Liver (tissue), 9 donors: ENCODE measurements around the gene ASCC1. TPM values are rescaled to one million over a fixed set of nuclear protein-coding genes. Genes with fewer than 3 reads are reported as not detected.

Experiments
- DNase-seq: peaks from one replicate; pipeline ENCODE4 v3.0.0-alpha.2; 2017; ENCODE audit warnings: low spot score
- H3K27ac ChIP-seq, 2 donors: one replicate each; pipeline ENCODE4 v1.7.0; 2013; ENCODE audit warnings: inconsistent platforms in 2 of 2, low read length in 2 of 2, control low read depth in 1 of 2, low read depth in 1 of 2, mild to moderate bottlenecking in 1 of 2
- H3K27me3 ChIP-seq, 4 donors: one replicate each; pipeline versions ENCODE4 v1.6.1 to v1.7.0; 2013; ENCODE audit warnings: low read length in 3 of 4, inconsistent platforms in 1 of 4, mild to moderate bottlenecking in 1 of 4, moderate library complexity in 1 of 4; ENCODE audit not compliant: control insufficient read depth in 4 of 4, insufficient read depth in 4 of 4
- H3K36me3 ChIP-seq, 4 donors: one replicate each; pipeline versions ENCODE4 v1.6.1 to v1.7.0; 2013; ENCODE audit warnings: low read length in 3 of 4, mild to moderate bottlenecking in 3 of 4, low read depth in 1 of 4, moderate library complexity in 1 of 4; ENCODE audit not compliant: control insufficient read depth in 4 of 4, insufficient read depth in 3 of 4
- H3K4me1 ChIP-seq, 4 donors: one replicate each; pipeline versions ENCODE4 v1.6.1 to v1.7.0; 2013; ENCODE audit warnings: low read length in 3 of 4, mild to moderate bottlenecking in 3 of 4, moderate library complexity in 1 of 4; ENCODE audit not compliant: control insufficient read depth in 4 of 4, insufficient read depth in 4 of 4
- H3K4me3 ChIP-seq, 3 donors: one replicate each; pipeline versions ENCODE4 v1.6.1 to v1.7.0; 2013; ENCODE audit warnings: low read length in 3 of 3, control low read depth in 1 of 3, low read depth in 1 of 3, mild to moderate bottlenecking in 1 of 3
- H3K9ac ChIP-seq, 2 donors: one replicate each; pipeline ENCODE4 v1.7.0; 2013; ENCODE audit warnings: low read length in 2 of 2, mild to moderate bottlenecking in 2 of 2, moderate library complexity in 2 of 2, control low read depth in 1 of 2, low read depth in 1 of 2
- H3K9me3 ChIP-seq, 4 donors: one replicate each; pipeline versions ENCODE4 v1.6.1 to v1.7.0; 2013; ENCODE audit warnings: low read length in 3 of 4; ENCODE audit not compliant: control insufficient read depth in 4 of 4
- ATF3 ChIP-seq: IDR thresholded peaks from 2 replicates; pipeline ENCODE4 v1.6.1; 2016; ENCODE audit warnings: antibody characterized with exemption
- CTCF ChIP-seq: fragments of 150-350 bp; IDR thresholded peaks from 2 replicates; pipeline ENCODE4 v1.5.1; 2017; ENCODE audit warnings: improper control_type of control experiment, low read depth, low read length; ENCODE audit not compliant: missing input control
- EGR1 ChIP-seq, 2 donors: IDR thresholded peaks; 2 replicates each; pipeline ENCODE4 v1.6.1; 2016 to 2018; ENCODE audit warnings: antibody characterized with exemption in 2 of 2, low read depth in 2 of 2
- FOXA1 ChIP-seq: IDR thresholded peaks from 2 replicates; pipeline ENCODE4 v1.6.1; 2016; ENCODE audit warnings: antibody characterized with exemption
- HNF4A ChIP-seq, 2 donors: conservative IDR thresholded peaks; 2 replicates each; pipeline ENCODE4 v1.6.1; 2016; ENCODE audit warnings: antibody characterized with exemption in 2 of 2, mild to moderate bottlenecking in 2 of 2
- JUND ChIP-seq, 2 donors: IDR thresholded peaks; 2 replicates each; pipeline ENCODE4 v1.6.1; 2016; ENCODE audit warnings: antibody characterized with exemption in 2 of 2
- NR2F2 ChIP-seq: IDR thresholded peaks from 2 replicates; pipeline ENCODE4 v1.6.1; 2016; ENCODE audit warnings: antibody characterized with exemption
- RAD21 ChIP-seq, 2 donors: IDR thresholded peaks; 2 replicates each; pipeline ENCODE4 v1.6.1; 2016; ENCODE audit warnings: antibody characterized with exemption in 2 of 2, mild to moderate bottlenecking in 2 of 2
- RXRA ChIP-seq, 2 donors: IDR thresholded peaks; 2 replicates each; pipeline ENCODE4 v1.6.1; 2017 to 2018; ENCODE audit warnings: antibody characterized with exemption in 2 of 2, mild to moderate bottlenecking in 1 of 2
- TAF1 ChIP-seq: conservative IDR thresholded peaks from 2 replicates; pipeline ENCODE4 v1.6.1; 2016; ENCODE audit warnings: antibody characterized with exemption, mild to moderate bottlenecking
- ZBTB33 ChIP-seq: IDR thresholded peaks from 2 replicates; pipeline ENCODE4 v1.6.1; 2016; ENCODE audit warnings: antibody characterized with exemption
- WGBS: extraction: QIAGEN DNeasy Blood & Tissue Kit; methylation state at CpG from one replicate; pipeline ENCODE4 v1.1.7; 2013; 5-methylcytosine and 5-hydroxymethylcytosine counted together
- polyA plus RNA-seq, 2 donors: library from polyadenylated mRNA; stranded (reverse) in 1 of 2; unstranded in 1 of 2; fragments of 200-250 nt in 1 of 2; fragments of >200 nt in 1 of 2; fragmentation: Nextera tagmentation in 1 of 2; extraction: Ambion mirVana in 1 of 2; gene quantifications; one replicate each; pipeline versions ENCODE4 v1.2.1 to v1.2.3, GENCODE V29; 2013 to 2015
- total RNA-seq, 2 donors: library from RNA; depleted of rRNA; stranded (reverse); fragments of >200 nt; gene quantifications; one replicate each; pipeline ENCODE4 v1.2.3, GENCODE V29; 2014
- TF ChIP-seq, protein P1 (sequence below): IDR thresholded peaks from 2 replicates; pipeline ENCODE4 v1.6.1; 2016; ENCODE audit warnings: antibody characterized with exemption, mild to moderate bottlenecking
- donor health status: healthy.
- donor health status: healthy.
- donor health status: healthy.
- donor health status: healthy.
- donor health status: healthy.

Gene ASCC1
- total and polyA plus RNA-seq, 4 donors: 6.9 to 13.9 (median 10.2) TPM

DNA sequence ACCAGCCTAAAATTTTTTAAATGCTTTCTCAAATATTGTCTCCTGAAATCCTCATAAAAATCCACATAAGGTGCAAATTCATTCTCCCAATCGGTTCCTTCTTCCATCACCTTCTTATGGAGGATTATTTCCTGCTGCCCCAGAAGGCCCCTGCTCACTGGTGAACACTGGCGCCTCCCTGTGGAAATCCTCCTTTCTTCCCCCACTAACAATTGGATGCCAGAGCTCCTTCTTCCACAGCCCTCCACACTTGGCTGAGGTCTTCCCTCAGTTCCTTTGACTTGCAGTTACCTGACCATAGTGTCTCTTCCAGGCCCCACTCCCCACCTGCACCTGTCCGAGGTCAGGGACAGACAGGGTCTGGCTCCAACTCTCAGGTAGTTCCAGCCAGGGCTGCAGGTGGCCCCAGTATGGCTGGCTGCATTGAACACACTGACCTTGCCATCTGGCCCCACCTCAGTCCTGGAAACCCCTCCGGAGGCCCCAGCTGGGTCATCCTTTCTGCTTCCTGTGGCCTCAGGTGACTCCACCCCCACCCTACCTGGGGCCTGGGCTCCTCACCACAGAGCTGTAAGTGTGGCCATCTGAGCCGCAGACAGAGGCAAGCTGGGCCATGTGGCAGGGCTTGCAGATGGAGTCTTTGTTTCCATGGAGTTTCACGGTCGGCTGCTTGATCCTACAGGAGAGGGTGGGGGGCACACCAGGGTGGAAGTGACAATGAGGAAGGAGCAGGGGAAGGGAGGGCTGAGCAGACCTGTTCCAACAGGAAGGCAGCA lies 146.1 kb downstream of the ASCC1 start:
- no peak for DNase-seq
- H3K27ac ChIP-seq: no peak overlapping the region
- peaks cover 0 to 10% (median 1%) of the 10 kb centered on the region in 4 donors for H3K4me1 ChIP-seq
- H3K9me3 ChIP-seq: no peaks in the 10 kb centered on the region
- no peak overlapping the region for H3K9ac ChIP-seq
- WGBS: 86% methylated on average over 7 of the region's 7 CpGs
- no peaks in the 10 kb centered on the region for H3K36me3 ChIP-seq
- no peaks in the 10 kb centered on the region for H3K27me3 ChIP-seq
- no peak overlapping the region for H3K4me3 ChIP-seq
- TF ChIP-seq, protein P1, sequence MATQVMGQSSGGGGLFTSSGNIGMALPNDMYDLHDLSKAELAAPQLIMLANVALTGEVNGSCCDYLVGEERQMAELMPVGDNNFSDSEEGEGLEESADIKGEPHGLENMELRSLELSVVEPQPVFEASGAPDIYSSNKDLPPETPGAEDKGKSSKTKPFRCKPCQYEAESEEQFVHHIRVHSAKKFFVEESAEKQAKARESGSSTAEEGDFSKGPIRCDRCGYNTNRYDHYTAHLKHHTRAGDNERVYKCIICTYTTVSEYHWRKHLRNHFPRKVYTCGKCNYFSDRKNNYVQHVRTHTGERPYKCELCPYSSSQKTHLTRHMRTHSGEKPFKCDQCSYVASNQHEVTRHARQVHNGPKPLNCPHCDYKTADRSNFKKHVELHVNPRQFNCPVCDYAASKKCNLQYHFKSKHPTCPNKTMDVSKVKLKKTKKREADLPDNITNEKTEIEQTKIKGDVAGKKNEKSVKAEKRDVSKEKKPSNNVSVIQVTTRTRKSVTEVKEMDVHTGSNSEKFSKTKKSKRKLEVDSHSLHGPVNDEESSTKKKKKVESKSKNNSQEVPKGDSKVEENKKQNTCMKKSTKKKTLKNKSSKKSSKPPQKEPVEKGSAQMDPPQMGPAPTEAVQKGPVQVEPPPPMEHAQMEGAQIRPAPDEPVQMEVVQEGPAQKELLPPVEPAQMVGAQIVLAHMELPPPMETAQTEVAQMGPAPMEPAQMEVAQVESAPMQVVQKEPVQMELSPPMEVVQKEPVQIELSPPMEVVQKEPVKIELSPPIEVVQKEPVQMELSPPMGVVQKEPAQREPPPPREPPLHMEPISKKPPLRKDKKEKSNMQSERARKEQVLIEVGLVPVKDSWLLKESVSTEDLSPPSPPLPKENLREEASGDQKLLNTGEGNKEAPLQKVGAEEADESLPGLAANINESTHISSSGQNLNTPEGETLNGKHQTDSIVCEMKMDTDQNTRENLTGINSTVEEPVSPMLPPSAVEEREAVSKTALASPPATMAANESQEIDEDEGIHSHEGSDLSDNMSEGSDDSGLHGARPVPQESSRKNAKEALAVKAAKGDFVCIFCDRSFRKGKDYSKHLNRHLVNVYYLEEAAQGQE: no peak
- TF ChIP-seq ZBTB33 (no peak), RXRA (IDR thresholded peaks at IDR 0.05) (no peak), RAD21 (IDR thresholded peaks at IDR 0.05) (no peak)

DNA sequence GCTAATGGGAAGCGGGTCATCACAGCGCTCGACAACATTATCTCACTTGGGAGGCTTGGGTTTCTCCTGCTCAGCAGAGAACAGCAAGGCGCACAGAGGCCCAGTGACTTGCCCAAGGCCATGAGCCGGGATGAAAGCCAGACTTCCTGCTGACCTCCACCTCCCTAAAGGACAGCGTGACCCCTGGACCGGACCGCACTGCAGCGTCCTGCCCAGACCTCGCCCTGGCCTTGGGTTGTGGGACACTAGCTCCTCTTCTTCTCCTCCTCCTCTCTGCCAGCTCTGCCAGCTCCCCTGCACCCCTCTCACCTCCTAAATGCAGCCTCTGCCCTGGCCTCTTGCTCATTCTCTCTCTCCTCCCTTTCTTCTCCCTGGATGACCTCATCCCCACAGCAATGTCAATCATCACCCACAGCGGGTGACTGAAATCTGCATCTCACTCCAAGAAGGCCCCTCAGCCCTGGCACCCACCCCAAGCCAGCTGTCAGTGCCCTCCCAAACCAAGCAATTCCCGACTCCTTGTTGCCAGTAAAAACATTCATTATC lies 147.1 kb downstream of the ASCC1 start:
- TF ChIP-seq HNF4A (conservative IDR thresholded peaks at IDR 0.05) (peak; percentile 76 to 85), JUND (IDR thresholded peaks at IDR 0.05) (peak in 1 of 2 donors; percentile 14), EGR1 (IDR thresholded peaks at IDR 0.05; ENCODE audit: low read depth in 2 of 2) (no peak), TAF1 (no peak), FOXA1 (no peak), ATF3 (peak; percentile 17), NR2F2 (peak; percentile 98), RXRA (IDR thresholded peaks at IDR 0.05) (peak; percentile 61 to 78), ZBTB33 (no peak), CTCF (no peak)
- Histone ChIP-seq H3K4me3 (no peak overlapping the region), H3K9me3 (no peaks in the 10 kb centered on the region), H3K27ac (no peak overlapping the region), H3K27me3 (no peaks in the 10 kb centered on the region), H3K36me3 (no peaks in the 10 kb centered on the region), H3K4me1 (peaks cover 0 to 10% (median 1%) of the 10 kb centered on the region in 4 donors), H3K9ac (no peak overlapping the region)
- DNase-seq: no peak
- 45% methylated on average over 12 of the region's 12 CpGs for WGBS
